CD4-positive, alpha-beta memory T cell (primary cell): Measurements from ENCODE around the gene PPP1R26. TPM values are rescaled to one million over a fixed set of nuclear protein-coding genes. Genes with fewer than 3 reads are reported as not detected.

ENCODE experiments used
- CTCF ChIA-PET: fragments of 350-600 bp; sonication (Branson Sonifier 250); formaldehyde crosslinking; loops from one replicate; lab custom pipeline; 2021; ENCODE audit warnings: inconsistent platforms; ENCODE audit not compliant: partially characterized antibody; lab: Charles Lee
- POLR2A ChIA-PET: fragments of 350-600 bp; sonication (Branson Sonifier 250); formaldehyde crosslinking; loops from one replicate; lab custom pipeline; 2021; ENCODE audit not compliant: partially characterized antibody; lab: Charles Lee
- DNase-seq, 5 donors: peaks; one replicate each; pipeline versions ENCODE4 v3.0.0 to v3.0.0-alpha.2; 2020 to 2022; ENCODE audit warnings: mixed read lengths in 1 of 5
- H3K27ac ChIP-seq: one replicate; pipeline ENCODE4 v1.7.0; 2013; ENCODE audit warnings: low read depth, low read length
- H3K27me3 ChIP-seq: 2 replicates; pipeline ENCODE4 v1.7.0; 2013; ENCODE audit warnings: mild to moderate bottlenecking, low read length, moderate library complexity; ENCODE audit not compliant: insufficient read depth
- H3K36me3 ChIP-seq: 2 replicates; pipeline ENCODE4 v1.7.0; 2013; ENCODE audit warnings: mild to moderate bottlenecking, low read length, moderate library complexity; ENCODE audit not compliant: insufficient read depth
- H3K4me1 ChIP-seq: 2 replicates; pipeline ENCODE4 v1.7.0; 2013; ENCODE audit warnings: mild to moderate bottlenecking, low read length, moderate library complexity; ENCODE audit not compliant: insufficient read depth
- H3K4me3 ChIP-seq, 2 donors: one replicate each; pipeline ENCODE4 v1.7.0; 2013; ENCODE audit warnings: low read length in 2 of 2, mild to moderate bottlenecking in 1 of 2
- H3K9me3 ChIP-seq, 2 donors: one replicate each; pipeline ENCODE4 v1.7.0; 2013; ENCODE audit warnings: low read length in 2 of 2, control low read depth in 1 of 2; ENCODE audit not compliant: control insufficient read depth in 1 of 2
- H3K27ac Mint-ChIP-seq, 7 donors: one replicate each; pipeline ENCODE4 v1.8.0; 2020 to 2021; ENCODE audit warnings: mixed read lengths in 7 of 7, mild to moderate bottlenecking in 6 of 7, inconsistent platforms in 3 of 7, moderate library complexity in 3 of 7
- H3K27me3 Mint-ChIP-seq, 2 donors: one replicate each; pipeline ENCODE4 v1.8.0; 2020 to 2021; ENCODE audit warnings: mixed read lengths in 2 of 2
- H3K36me3 Mint-ChIP-seq, 2 donors: one replicate each; pipeline ENCODE4 v1.8.0; 2020 to 2021; ENCODE audit warnings: mixed read lengths in 2 of 2, inconsistent platforms in 1 of 2, mild to moderate bottlenecking in 1 of 2
- H3K4me1 Mint-ChIP-seq, 4 donors: one replicate each; pipeline ENCODE4 v1.8.0; 2020 to 2021; ENCODE audit warnings: mixed read lengths in 4 of 4, mild to moderate bottlenecking in 1 of 4
- H3K4me3 Mint-ChIP-seq, 8 donors: one replicate each; pipeline ENCODE4 v1.8.0; 2020 to 2021; ENCODE audit warnings: mixed read lengths in 8 of 8, mild to moderate bottlenecking in 7 of 8, moderate library complexity in 6 of 8, inconsistent platforms in 3 of 8
- H3K9me3 Mint-ChIP-seq, 8 donors: one replicate each; pipeline ENCODE4 v1.8.0; 2020 to 2021; ENCODE audit warnings: mixed read lengths in 8 of 8, mild to moderate bottlenecking in 5 of 8, inconsistent platforms in 3 of 8, moderate library complexity in 1 of 8
- intact Hi-C: fragments of 100-400 bp; cut with micrococcal nuclease; formaldehyde crosslinking; loops from one replicate; pipeline ENCODE4 v1.15.1; 2023
- polyA plus RNA-seq, 2 donors: library from polyadenylated mRNA; unstranded; fragments of 300-500 nt; fragmentation: Illumina TruSeq; gene quantifications; one replicate each; pipeline ENCODE4 v1.2.3, GENCODE V29; 2021
- total RNA-seq, 2 experiments: library from RNA; stranded (reverse); gene quantifications; one replicate each; pipeline ENCODE4 v1.2.3, GENCODE V29; 2021

PPP1R26 gene
- total and polyA plus RNA-seq, 4 experiments from 2014 or later: 0.54 to 1.9 (median 1.9) TPM; not detected in 1

- no peak overlapping the region for H3K4me3 ChIP-seq
- H3K27me3 Mint-ChIP-seq: peaks cover 2 to 4% of the 10 kb centered on the region in 2 donors
- H3K27me3 ChIP-seq: no peaks in the 10 kb centered on the region
- ChIA-PET POLR2A (no interaction called here), CTCF (no interaction called here)
- intact Hi-C loops: no loop called here
- no peak overlapping the region for H3K4me3 Mint-ChIP-seq
- H3K4me1 ChIP-seq: no peaks in the 10 kb centered on the region
- peaks cover 0 to 8% (median 4%) of the 10 kb centered on the region in 4 donors for H3K4me1 Mint-ChIP-seq
- no peak overlapping the region for H3K27ac Mint-ChIP-seq
- no peaks in the 10 kb centered on the region for H3K36me3 Mint-ChIP-seq
- DNase-seq: no peak
- peaks cover 0 to under 1% (median 0%) of the 10 kb centered on the region in 8 donors for H3K9me3 Mint-ChIP-seq
- H3K27ac ChIP-seq: no peak overlapping the region
- no peaks in the 10 kb centered on the region for H3K9me3 ChIP-seq
- no peaks in the 10 kb centered on the region for H3K36me3 ChIP-seq
These were observed 35.7 kb downstream of the PPP1R26 start for GRCh38 chr9:135515083-135515951.

- Histone ChIP-seq H3K9me3 (no peaks in the 10 kb centered on the region), H3K36me3 (no peaks in the 10 kb centered on the region), H3K27ac (no peak overlapping the region), H3K27me3 (no peaks in the 10 kb centered on the region), H3K4me3 (no peak overlapping the region), H3K4me1 (no peaks in the 10 kb centered on the region)
- CTCF ChIA-PET: no interaction called here
- H3K4me1 Mint-ChIP-seq: peaks cover 0 to 8% (median 4%) of the 10 kb centered on the region in 4 donors
- no peaks in the 10 kb centered on the region for H3K9me3 Mint-ChIP-seq
- no peak overlapping the region for H3K27ac Mint-ChIP-seq
- peaks cover 4% of the 10 kb centered on the region in 2 donors for H3K27me3 Mint-ChIP-seq
- POLR2A ChIA-PET: no interaction called here
- intact Hi-C loops: no loop called here
- no peaks in the 10 kb centered on the region for H3K36me3 Mint-ChIP-seq
- no peak for DNase-seq
- H3K4me3 Mint-ChIP-seq: peak overlapping the region in 1 of 8 donors; percentile 11
These were observed 36.7 kb downstream of the PPP1R26 start for GRCh38 chr9:135516132-135516860.

GRCh38 chr9:135517407-135517822 is 37.8 kb downstream of the PPP1R26 start:
- Histone ChIP-seq H3K27ac (no peak overlapping the region), H3K4me3 (no peak overlapping the region), H3K4me1 (no peaks in the 10 kb centered on the region), H3K36me3 (no peaks in the 10 kb centered on the region), H3K9me3 (no peaks in the 10 kb centered on the region), H3K27me3 (no peaks in the 10 kb centered on the region)
- ChIA-PET CTCF (no interaction called here), POLR2A (no interaction called here)
- H3K27ac Mint-ChIP-seq: peak overlapping the region in 1 of 7 donors; percentile 25
- no peaks in the 10 kb centered on the region for H3K9me3 Mint-ChIP-seq
- no peak for DNase-seq
- intact Hi-C loops: no loop called here
- peaks cover 0 to 6% (median 3%) of the 10 kb centered on the region in 4 donors for H3K4me1 Mint-ChIP-seq
- H3K36me3 Mint-ChIP-seq: no peaks in the 10 kb centered on the region
- H3K27me3 Mint-ChIP-seq: peaks cover 4% of the 10 kb centered on the region in 2 donors
- no peak overlapping the region for H3K4me3 Mint-ChIP-seq

GRCh38 chr9:135519179-135519971 is 39.8 kb downstream of the PPP1R26 start:
- no peak for DNase-seq
- intact Hi-C loops: no loop called here
- H3K36me3 Mint-ChIP-seq: no peaks in the 10 kb centered on the region
- no peaks in the 10 kb centered on the region for H3K27me3 ChIP-seq
- H3K4me3 ChIP-seq: no peak overlapping the region
- no peak overlapping the region for H3K27ac ChIP-seq
- H3K9me3 ChIP-seq: no peaks in the 10 kb centered on the region
- no peaks in the 10 kb centered on the region for H3K36me3 ChIP-seq
- no peaks in the 10 kb centered on the region for H3K4me1 ChIP-seq
- CTCF ChIA-PET: no interaction called here
- peaks cover 0 to 3% (median 0%) of the 10 kb centered on the region in 4 donors for H3K4me1 Mint-ChIP-seq
- POLR2A ChIA-PET: no interaction called here
- peaks cover 4% of the 10 kb centered on the region in 2 donors for H3K27me3 Mint-ChIP-seq
- no peaks in the 10 kb centered on the region for H3K9me3 Mint-ChIP-seq
- H3K27ac Mint-ChIP-seq: peak overlapping the region in 1 of 7 donors; percentile 64
- H3K4me3 Mint-ChIP-seq: no peak overlapping the region

- ChIA-PET POLR2A (no interaction called here), CTCF (no interaction called here)
- H3K27ac Mint-ChIP-seq: no peak within 1 kb of the TSS
- peaks cover 4% of the 10 kb centered on the region in 2 donors for H3K27me3 Mint-ChIP-seq
- Histone ChIP-seq H3K27ac (no peak within 1 kb of the TSS), H3K4me1 (no peaks in the 10 kb centered on the region), H3K27me3 (no peaks in the 10 kb centered on the region), H3K9me3 (no peaks in the 10 kb centered on the region), H3K36me3 (no peaks in the 10 kb centered on the region), H3K4me3 (no peak within 1 kb of the TSS)
- H3K9me3 Mint-ChIP-seq: no peaks in the 10 kb centered on the region
- H3K4me1 Mint-ChIP-seq: peaks cover 0 to 2% (median 0%) of the 10 kb centered on the region in 4 donors
- no peak for DNase-seq
- H3K4me3 Mint-ChIP-seq: peak within 1 kb of the TSS in 1 of 8 donors; percentile 51
- intact Hi-C loops: no loop called here
- H3K36me3 Mint-ChIP-seq: no peaks in the 10 kb centered on the region
These were observed 41.5 kb downstream of the PPP1R26 start, which contains the start of gene LCN1 for GRCh38 chr9:135520916-135521607. Gene LCN1, plus strand, starts transcription at chr9:135521440. Its CDS starts 58 bp downstream, at chr9:135521498.

- POLR2A ChIA-PET: no interaction called here
- no peaks in the 10 kb centered on the region for H3K36me3 ChIP-seq
- H3K4me1 ChIP-seq: no peaks in the 10 kb centered on the region
- H3K27me3 ChIP-seq: no peaks in the 10 kb centered on the region
- Mint-ChIP-seq H3K36me3 (no peaks in the 10 kb centered on the region), H3K4me3 (no peak overlapping the region), H3K4me1 (no peaks in the 10 kb centered on the region), H3K27me3 (peaks cover 4% of the 10 kb centered on the region in 2 donors), H3K27ac (no peak overlapping the region), H3K9me3 (no peaks in the 10 kb centered on the region)
- no peak for DNase-seq
- CTCF ChIA-PET: no interaction called here
- intact Hi-C loops: no loop called here
- H3K4me3 ChIP-seq: no peak overlapping the region
- H3K27ac ChIP-seq: no peak overlapping the region
- no peaks in the 10 kb centered on the region for H3K9me3 ChIP-seq
These were observed 42.1 kb downstream of the PPP1R26 start for GRCh38 chr9:135521608-135522095.
